GM23248 (cell line): ENCODE data around the gene TDO2. TPM values are rescaled to one million over a fixed set of nuclear protein-coding genes. Genes with fewer than 3 reads are reported as not detected.
A peak's percentile ranks its signal among the peaks of the same experiment; 100 is the strongest.

Experiments used
- DNase-seq: peaks from one replicate; pipeline ENCODE4 v3.0.0-alpha.2; 2015
- H2AFZ ChIP-seq: fragments of 200-600 bp; sonication (generic); 2 replicates; pipeline ENCODE4 v1.6.1; 2016; ENCODE audit warnings: antibody characterized with exemption
- H3F3A ChIP-seq: fragments of 200-600 bp; sonication (generic); 2 replicates; pipeline ENCODE4 v1.6.1; 2016; ENCODE audit warnings: mild to moderate bottlenecking, antibody characterized with exemption, mixed run types; ENCODE audit not compliant: insufficient read depth
- H3K27ac ChIP-seq: fragments of 200-600 bp; sonication (generic); 2 replicates; pipeline ENCODE4 v1.5.1; 2016; ENCODE audit warnings: mild to moderate bottlenecking
- H3K27me3 ChIP-seq: fragments of 200-600 bp; sonication (generic); replicated peaks from 2 replicates; pipeline ENCODE4 v1.6.1; 2016; ENCODE audit warnings: mild to moderate bottlenecking; ENCODE audit not compliant: insufficient read depth
- H3K36me3 ChIP-seq: fragments of 200-600 bp; sonication (generic); 2 replicates; pipeline ENCODE4 v1.6.1; 2016; ENCODE audit warnings: low read depth, mild to moderate bottlenecking
- H3K4me1 ChIP-seq: fragments of 200-600 bp; sonication (generic); 2 replicates; pipeline ENCODE4 v1.6.1; 2016; ENCODE audit warnings: mild to moderate bottlenecking; ENCODE audit not compliant: insufficient read depth
- H3K4me2 ChIP-seq: fragments of 200-600 bp; sonication (generic); one replicate; pipeline ENCODE4 v1.6.1; 2016; ENCODE audit warnings: mild to moderate bottlenecking; ENCODE audit not compliant: unreplicated experiment
- H3K4me3 ChIP-seq: fragments of 200-600 bp; sonication (generic); 2 replicates; pipeline ENCODE4 v1.5.1; 2016; ENCODE audit warnings: mild to moderate bottlenecking
- H3K79me2 ChIP-seq: fragments of 200-600 bp; sonication (generic); 2 replicates; pipeline ENCODE4 v1.6.1; 2016; ENCODE audit warnings: mild to moderate bottlenecking; ENCODE audit not compliant: insufficient read depth
- H3K9ac ChIP-seq: fragments of 200-600 bp; sonication (generic); 2 replicates; pipeline ENCODE4 v1.6.1; 2016; ENCODE audit warnings: mild to moderate bottlenecking
- H3K9me2 ChIP-seq: fragments of 200-600 bp; sonication (generic); 2 replicates; pipeline ENCODE4 v1.6.1; 2016; ENCODE audit warnings: mixed run types, mild to moderate bottlenecking, moderate library complexity; ENCODE audit not compliant: insufficient read depth
- H3K9me3 ChIP-seq: fragments of 200-600 bp; sonication (generic); one replicate; pipeline ENCODE4 v1.6.1; 2017; ENCODE audit warnings: low read depth
- H4K20me1 ChIP-seq: fragments of 200-600 bp; sonication (generic); 2 replicates; pipeline ENCODE4 v1.6.0; 2016; ENCODE audit not compliant: insufficient read depth
- EZH2 ChIP-seq: fragments of 200-600 bp; sonication (generic); IDR thresholded peaks from 2 replicates; pipeline ENCODE4 v1.6.1; 2018; ENCODE audit warnings: antibody characterized with exemption, mild to moderate bottlenecking; ENCODE audit not compliant: insufficient read depth, poor library complexity, severe bottlenecking
- EZH2phosphoT487 ChIP-seq: fragments of 200-600 bp; sonication (generic); IDR thresholded peaks from 2 replicates; pipeline ENCODE4 v1.6.1; 2018; ENCODE audit warnings: antibody characterized with exemption, moderate library complexity, mild to moderate bottlenecking, low read depth; ENCODE audit not compliant: insufficient read depth
- WGBS, 2 experiments: methylation state at CpG; one replicate each; pipeline ENCODE4 v1.1.6; 2015 to 2017; ENCODE audit warnings: low lambda C conversion rate in 2 of 2, low coverage in 1 of 2; ENCODE audit errors: missing lambda C conversion rate in 2 of 2; 5-methylcytosine and 5-hydroxymethylcytosine counted together
- in situ Hi-C: fragments of 300-500 bp; cut with MboI; formaldehyde crosslinking; loops from 2 replicates; pipeline ENCODE4 v1.15.0; 2020
- polyA plus RNA-seq: library from polyadenylated mRNA; unstranded; fragments of >200 nt; fragmentation: Nextera tagmentation; extraction: Ambion mirVana; gene quantifications from 2 replicates; pipeline ENCODE4 v1.2.1, GENCODE V29; 2016
- total RNA-seq: library from RNA; depleted of rRNA; stranded (reverse); fragments of >200 nt; shearing (Covaris generic); gene quantifications from 2 replicates; pipeline ENCODE4 v1.2.3, GENCODE V29; 2014

TDO2 gene
- total and polyA plus RNA-seq, 2 experiments from 2014 or later, result not detected

- Histone ChIP-seq H3K9ac (no peak overlapping the region), H3K27ac (no peak overlapping the region), H3K27me3 (peaks cover 10% of the 10 kb centered on the region; the same call in 1 of the 2 replicates)
Measured at GRCh38 chr4:155899891-155900290, 3.6 kb upstream of the TDO2 start.

GRCh38 chr4:155900381-155900780 lies 3.1 kb upstream of the TDO2 start:
- no peaks in the 10 kb centered on the region for H3K4me1 ChIP-seq
- no peak overlapping the region for H3K4me2 ChIP-seq
- DNase-seq, result peak; percentile 12
- no peaks in the 10 kb centered on the region for H3K79me2 ChIP-seq
- TF ChIP-seq EZH2 (no peak), EZH2phosphoT487 (no peak)
- H4K20me1 ChIP-seq, result no peaks in the 10 kb centered on the region
- 84 to 91% methylated on average over 1 of the region's 1 CpG for WGBS, 2 experiments
- H3K36me3 ChIP-seq, result no peaks in the 10 kb centered on the region
- H2AFZ ChIP-seq, result no peak overlapping the region
- peaks cover 14% of the 10 kb centered on the region for H3K27me3 ChIP-seq
- H3K9me3 ChIP-seq, result no peaks in the 10 kb centered on the region
- in situ Hi-C loops, result no loop called here
- no peak overlapping the region for H3K9ac ChIP-seq
- H3K9me2 ChIP-seq, result no peaks in the 10 kb centered on the region
- H3K27ac ChIP-seq, result no peak overlapping the region
- no peaks in the 10 kb centered on the region for H3F3A ChIP-seq
- H3K4me3 ChIP-seq, result no peak overlapping the region

More at GRCh38 chr4:155899891-155900290, 3.6 kb upstream of the TDO2 start:
- H3K4me2 ChIP-seq, result no peak overlapping the region
- H2AFZ ChIP-seq, result no peak overlapping the region
- H3K79me2 ChIP-seq, result no peaks in the 10 kb centered on the region
- no peaks in the 10 kb centered on the region for H3K36me3 ChIP-seq
- H3K9me2 ChIP-seq, result no peaks in the 10 kb centered on the region
- H4K20me1 ChIP-seq, result no peaks in the 10 kb centered on the region
- H3K4me1 ChIP-seq, result no peaks in the 10 kb centered on the region
- in situ Hi-C loops, result no loop called here
- no peaks in the 10 kb centered on the region for H3K9me3 ChIP-seq
- no peaks in the 10 kb centered on the region for H3F3A ChIP-seq
- WGBS, 2 experiments, result 24 to 28% methylated on average over 3 of the region's 3 CpGs
- TF ChIP-seq EZH2phosphoT487 (no peak), EZH2 (no peak)
- no peak overlapping the region for H3K4me3 ChIP-seq
- no peak for DNase-seq

GRCh38 chr4:155901013-155901412 lies 2.5 kb upstream of the TDO2 start:
- no peaks in the 10 kb centered on the region for H3K9me3 ChIP-seq
- no peaks in the 10 kb centered on the region for H4K20me1 ChIP-seq
- H3K27ac ChIP-seq, result no peak overlapping the region
- TF ChIP-seq EZH2 (no peak), EZH2phosphoT487 (no peak)
- 0 out of 2 replicates have a peak, but pooled peaks cover under 1% of the 10 kb centered on the region for H3K4me1 ChIP-seq
- no peak overlapping the region for H3K9ac ChIP-seq
- H3K27me3 ChIP-seq, result peaks cover 20% of the 10 kb centered on the region
- no peaks in the 10 kb centered on the region for H3K79me2 ChIP-seq
- 89% methylated on average over 2 of the region's 2 CpGs for WGBS, 2 experiments
- H3F3A ChIP-seq, result no peaks in the 10 kb centered on the region
- no peaks in the 10 kb centered on the region for H3K9me2 ChIP-seq
- no peak overlapping the region for H3K4me2 ChIP-seq
- DNase-seq, result no peak
- H3K4me3 ChIP-seq, result no peak overlapping the region
- no peak overlapping the region for H2AFZ ChIP-seq
- H3K36me3 ChIP-seq, result no peaks in the 10 kb centered on the region
- in situ Hi-C loops, result no loop called here

- H3K36me3 ChIP-seq, result no peaks in the 10 kb centered on the region
- 65 to 67% methylated on average over 3 of the region's 3 CpGs for WGBS, 2 experiments
- H4K20me1 ChIP-seq, result no peaks in the 10 kb centered on the region
- H3K27me3 ChIP-seq, result peaks cover 20% of the 10 kb centered on the region
- no peak overlapping the region for H3K4me2 ChIP-seq
- H3K4me1 ChIP-seq, result peaks cover 15% of the 10 kb centered on the region
- no peak for TF ChIP-seq EZH2
- no peak for TF ChIP-seq EZH2phosphoT487
- no peak for DNase-seq
- H3K9me3 ChIP-seq, result no peaks in the 10 kb centered on the region
- no peaks in the 10 kb centered on the region for H3F3A ChIP-seq
- H3K4me3 ChIP-seq, result no peak overlapping the region
- in situ Hi-C loops, result no loop called here
- no peak overlapping the region for H2AFZ ChIP-seq
- H3K9me2 ChIP-seq, result no peaks in the 10 kb centered on the region
- H3K79me2 ChIP-seq, result no peaks in the 10 kb centered on the region
- no peak overlapping the region for H3K27ac ChIP-seq
- H3K9ac ChIP-seq, result no peak overlapping the region
Measured at GRCh38 chr4:155904331-155904730, 835 bp downstream of the TDO2 start.
